NCI-H2107 treated with DMSO at 0.1 percent for 48 hours (cell line): Measurements from ENCODE around the gene DSN1.

Source experiments
- DNase-seq: peaks from one replicate; lab custom pipeline; 2025; ENCODE audit not compliant: unreplicated experiment; lab: John Stamatoyannopoulos, UW

Gene DSN1

DNA sequence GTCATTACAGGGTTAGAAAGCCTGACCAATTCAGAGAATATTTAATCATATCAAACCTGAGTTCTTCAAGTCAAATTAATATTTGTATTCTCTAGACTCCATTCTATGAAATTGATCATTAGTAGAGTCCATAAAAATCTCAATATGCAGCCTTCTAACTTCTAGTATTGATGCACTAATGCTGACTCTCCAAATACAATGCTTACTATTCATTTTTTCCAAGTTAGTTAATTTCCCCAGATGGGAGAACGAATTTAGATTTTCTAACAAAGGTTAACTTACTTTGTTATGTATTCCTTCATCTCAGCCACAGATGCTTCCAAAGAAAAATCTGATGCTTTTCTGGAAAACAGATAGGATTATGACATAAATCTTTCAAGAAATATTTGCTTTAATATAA, 15.3 kb downstream of the DSN1 start:
- no peak for DNase-seq

DNA sequence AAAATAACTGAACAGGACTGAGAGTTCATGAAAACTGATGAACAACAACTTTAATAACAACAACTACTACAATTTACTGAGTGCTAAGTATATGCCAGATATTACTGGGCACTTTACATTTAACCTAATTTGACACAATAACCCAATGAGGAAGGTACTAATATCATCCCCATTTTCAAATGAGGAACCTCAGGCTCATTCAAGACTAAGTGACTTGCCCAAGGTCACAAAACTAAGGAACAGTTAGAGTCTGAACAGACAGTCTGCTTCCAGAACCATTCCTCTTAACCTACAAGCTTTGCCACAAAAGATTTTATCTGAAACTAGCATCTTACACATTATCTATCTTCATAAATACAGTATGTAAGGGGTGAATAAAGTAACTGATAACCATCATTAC, 17.1 kb downstream of the DSN1 start:
- DNase-seq = no peak

DNA sequence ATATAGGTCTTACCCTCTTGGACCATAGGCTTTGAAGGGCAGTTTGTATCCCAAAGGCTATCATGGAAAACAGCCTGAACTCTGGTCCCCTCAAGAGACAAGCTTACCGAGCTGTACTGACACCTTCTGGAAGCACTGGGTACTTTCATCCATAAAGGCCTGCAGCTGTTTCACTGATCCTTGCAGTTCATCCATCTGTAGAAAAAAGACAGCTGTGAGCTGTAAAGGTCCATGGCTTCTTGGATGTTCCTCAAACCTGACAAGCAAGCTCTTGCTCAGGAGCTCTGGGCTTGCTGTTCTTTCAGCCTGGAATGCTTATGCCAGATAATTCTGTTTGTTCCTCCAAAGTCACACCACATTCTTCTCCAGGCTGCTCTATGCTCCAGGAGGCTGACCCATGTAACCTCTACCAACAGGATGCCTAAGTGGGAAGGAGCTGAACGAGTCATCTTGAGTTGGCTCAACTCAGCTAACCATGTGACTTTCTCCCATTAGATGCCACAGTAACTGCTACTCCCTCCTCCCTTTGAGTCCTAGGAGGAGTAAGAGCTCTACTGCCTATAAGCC, 18.8 kb downstream of the DSN1 start:
- DNase-seq = peak; percentile 39

DNA sequence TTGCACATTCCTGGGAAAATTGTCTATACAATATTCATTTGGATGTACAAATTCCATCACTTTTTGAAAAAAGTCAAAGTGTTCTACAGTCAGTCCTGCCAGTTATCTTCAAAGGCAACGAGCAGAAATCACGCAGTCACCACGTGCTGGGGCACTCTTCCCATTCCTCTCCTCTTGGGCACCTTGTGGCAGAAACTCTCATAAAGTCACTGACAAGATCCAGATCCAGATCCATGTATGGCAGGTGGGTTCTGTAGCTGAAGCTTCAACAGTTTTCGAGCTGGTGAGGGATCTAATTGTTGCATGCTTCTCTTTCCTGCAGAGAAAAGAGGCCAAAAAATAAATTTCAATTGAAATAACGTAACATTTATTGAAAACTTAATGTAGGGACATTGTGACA, 21.0 kb downstream of the DSN1 start:
- DNase-seq = no peak

DNA sequence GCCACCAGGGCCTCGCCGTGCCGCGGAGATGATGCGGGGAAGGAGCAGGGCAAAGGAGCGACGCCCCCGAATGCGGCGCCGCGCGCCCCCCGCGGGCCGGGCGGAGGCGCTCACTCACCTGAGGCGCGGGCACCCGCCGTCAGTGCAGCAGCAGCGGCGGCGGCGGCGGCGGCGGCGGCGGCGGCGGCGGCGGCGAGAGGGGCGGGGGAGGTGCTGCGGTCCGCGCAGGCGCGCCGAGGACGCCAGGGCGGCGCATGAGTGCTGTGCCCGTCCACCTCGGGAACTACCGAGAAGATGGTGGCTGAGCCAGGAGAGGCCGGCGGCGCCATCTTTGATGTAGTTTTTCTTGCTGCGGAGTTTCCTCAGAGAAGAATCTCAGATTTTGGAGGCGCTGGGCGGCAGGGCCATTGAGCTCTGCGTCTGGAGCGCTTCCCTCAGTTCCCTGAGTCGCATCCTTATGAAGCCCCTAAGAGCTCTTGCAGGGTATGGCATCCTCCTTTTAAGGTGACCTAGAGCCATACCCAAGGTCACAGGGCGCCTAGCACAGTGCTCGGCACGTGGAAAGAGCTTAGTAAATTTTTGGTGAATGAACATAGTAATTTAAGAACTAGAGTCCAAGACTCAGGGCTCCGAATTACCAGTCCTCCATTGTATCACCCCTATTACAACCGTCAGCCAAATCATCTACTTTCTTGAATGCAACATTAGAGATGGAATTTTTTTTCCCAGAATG, 27.5 kb downstream of the DSN1 start, which contains the start of gene NDRG3:
Gene NDRG3, minus strand, starts transcription at position 164 of the 733 bp plus-strand sequence. CDS start 24,355 bp downstream, outside the sequence.
- peak; percentile 69 for DNase-seq

DNA sequence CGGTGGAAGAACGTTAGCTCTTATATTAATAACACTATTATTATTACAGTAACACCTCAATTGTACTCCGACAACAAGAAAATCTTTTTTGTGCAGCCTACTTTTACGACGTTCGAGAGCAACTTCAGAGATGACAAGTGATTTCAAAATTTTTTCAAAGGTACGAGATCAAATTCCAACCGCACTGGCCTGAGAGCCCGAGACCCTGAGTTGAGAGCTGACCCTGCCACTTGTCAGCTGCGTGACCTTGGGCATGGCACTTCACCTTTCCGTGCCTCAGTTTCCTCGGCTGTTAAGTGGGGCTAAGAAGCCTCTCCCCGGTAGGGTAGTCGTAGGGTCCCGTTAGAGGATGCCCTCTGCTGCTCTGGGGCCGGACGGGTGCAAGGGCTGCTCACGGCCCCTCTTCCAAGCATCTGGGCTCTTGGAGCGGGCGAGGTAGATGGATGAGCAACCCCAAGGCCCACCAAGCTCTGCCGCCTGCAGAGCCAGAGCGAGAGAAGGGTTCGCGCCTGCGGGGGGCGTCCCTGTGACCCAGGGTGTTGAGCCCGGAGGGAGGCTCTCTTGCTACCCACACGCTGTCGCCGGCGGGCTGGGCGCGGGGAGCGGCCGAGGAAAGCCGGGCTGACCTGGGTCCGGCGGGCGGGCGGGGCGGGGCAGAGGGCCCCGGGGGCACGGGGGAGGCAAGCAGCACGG, 28.2 kb downstream of the DSN1 start:
- no peak for DNase-seq

DNA sequence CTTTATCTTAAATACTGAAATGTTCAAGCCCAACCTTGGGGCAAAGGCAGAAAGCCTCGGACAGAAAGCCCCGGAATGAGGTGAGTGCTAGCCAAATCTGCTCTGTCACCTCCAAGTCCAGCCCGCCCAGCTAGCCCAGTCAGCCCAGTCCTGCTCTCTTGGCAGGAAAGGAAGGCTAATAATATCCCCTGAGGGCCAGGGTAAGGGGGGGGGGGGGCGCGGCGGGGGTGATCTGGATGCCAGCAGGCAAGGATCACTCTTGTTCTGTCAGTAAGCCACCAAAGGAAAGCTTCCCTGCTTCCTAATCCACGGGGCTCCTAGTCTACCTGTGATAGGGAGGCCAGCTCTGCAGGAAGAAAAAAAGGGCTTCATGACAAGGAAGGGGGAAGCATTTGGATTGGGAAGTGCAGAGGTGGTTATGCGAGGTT, 28.8 kb downstream of the DSN1 start:
- no peak for DNase-seq

DNA sequence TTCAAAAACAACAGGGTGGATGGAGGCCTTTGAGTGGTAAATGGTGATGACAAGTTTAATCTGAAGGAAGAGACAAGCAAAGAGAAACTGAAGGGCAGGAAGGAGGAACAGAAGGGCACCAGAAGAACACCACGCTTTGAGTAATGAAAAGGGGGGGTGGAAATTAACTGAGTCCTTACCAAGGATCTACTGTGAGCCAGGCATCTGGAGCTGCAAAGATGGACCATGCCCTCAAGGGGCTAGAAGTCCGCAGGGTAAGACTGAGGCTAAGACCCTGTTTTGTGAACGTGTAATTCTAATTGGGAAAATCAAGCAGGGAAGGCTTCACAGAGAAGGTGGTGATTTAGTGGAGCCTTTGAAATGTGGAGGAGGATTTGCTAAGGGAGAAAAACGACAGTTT, 29.3 kb downstream of the DSN1 start:
- DNase-seq = no peak

DNA sequence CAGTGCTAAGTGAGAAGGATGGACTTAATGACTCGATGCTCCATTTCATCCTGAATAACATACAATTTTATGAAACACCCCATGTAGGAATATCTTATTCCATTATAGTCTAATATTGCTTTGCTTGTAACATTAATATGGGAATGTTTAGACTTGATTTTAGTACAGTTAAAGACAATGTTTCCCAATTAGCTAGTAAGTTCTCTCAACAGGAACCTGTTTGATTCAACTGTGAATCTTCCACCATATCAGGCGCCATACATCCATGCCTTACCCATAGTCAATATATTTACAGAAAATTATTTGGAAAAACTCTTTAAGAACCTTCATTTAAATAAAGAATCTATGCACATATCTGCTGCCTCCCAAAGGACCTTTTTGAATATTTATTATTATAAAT, 31.0 kb downstream of the DSN1 start:
- no peak for DNase-seq

DNA sequence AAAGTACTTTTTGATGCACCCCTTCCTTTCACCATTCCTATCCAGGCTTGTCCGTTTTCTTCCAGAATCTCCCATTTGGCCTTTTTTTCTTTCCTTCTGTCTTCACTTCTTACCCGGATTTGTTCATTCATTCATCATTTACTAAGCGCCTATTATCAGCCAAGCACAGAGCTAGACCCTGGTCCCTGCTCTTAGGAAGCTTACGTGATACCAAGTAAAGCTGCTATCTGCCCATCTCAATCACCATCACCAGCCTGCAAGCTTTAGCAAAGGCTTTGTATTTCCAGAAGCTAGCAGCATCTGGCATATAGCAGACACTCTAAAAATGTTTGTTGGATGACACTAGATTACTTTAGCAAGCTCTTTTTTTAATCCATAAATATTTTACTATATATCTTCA, 32.5 kb downstream of the DSN1 start:
- no peak for DNase-seq

DNA sequence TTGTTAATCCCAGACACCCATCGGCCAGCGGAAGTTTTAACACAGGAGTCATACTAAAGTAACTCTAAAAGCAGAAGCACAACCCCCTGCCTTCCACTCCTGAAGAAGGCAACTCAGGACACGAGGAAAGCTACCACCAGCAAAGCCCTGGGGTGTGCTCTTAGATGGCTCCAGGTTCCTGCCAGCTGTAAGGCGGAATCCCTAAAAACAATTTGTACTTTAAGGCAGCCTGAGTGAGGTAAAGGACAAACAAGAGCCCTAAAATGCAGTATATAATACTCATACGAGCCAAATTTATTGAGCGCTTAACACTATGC, 36.4 kb downstream of the DSN1 start:
- no peak for DNase-seq

DNA sequence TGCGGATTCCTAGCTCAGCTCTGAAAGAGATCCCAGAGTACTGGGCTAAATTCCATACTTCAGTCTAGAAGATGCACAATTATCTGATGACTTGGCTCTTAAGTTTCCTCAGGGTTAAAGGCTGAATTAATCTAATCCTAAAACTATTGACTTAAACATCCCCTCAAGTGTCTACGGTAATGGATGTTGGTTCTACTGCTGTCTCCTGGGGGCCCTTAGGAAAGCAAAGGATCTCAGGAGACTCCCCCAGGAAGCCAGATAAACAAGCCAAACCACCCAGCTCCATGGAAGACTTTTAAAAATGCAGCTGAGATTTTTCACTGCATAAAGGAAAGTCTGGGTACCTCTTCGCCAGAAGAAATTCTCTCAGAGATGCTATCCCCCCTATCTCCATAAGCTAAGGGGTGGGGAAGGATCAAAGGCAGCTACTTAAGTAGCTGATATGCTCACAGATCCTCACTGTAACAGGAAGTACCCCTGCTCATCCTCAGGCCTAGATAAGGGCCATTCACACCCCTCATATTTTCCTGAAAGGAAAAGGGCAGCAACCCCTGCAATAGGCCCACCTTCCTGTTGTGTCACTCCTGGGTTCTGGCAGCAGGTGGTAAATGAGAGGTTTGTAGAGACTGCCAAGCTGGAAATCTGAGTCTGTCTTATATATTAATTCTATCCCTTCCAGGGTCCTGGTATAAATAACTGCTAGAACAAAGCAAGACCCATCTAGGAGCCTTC, 36.9 kb downstream of the DSN1 start:
- no peak for DNase-seq

DNA sequence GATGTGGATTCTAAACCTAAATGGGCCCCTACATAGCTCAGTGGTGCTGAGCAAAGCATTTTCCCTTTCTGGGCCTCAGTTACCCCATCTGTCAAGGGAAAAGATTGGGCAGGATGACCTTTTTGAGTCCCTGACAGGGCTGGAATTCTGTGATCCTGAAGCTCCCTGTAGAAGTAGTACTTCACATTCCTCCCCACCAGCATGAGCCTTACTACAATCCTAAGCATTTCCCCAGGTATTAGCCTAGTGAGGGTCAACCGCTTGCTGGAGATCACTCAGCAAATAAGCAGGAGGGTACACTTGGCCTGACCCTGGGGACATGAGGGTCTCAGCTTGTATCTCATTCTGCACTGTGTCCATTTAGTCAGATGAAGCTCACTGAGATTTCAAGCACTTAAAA, 41.1 kb downstream of the DSN1 start:
- no peak for DNase-seq

DNA sequence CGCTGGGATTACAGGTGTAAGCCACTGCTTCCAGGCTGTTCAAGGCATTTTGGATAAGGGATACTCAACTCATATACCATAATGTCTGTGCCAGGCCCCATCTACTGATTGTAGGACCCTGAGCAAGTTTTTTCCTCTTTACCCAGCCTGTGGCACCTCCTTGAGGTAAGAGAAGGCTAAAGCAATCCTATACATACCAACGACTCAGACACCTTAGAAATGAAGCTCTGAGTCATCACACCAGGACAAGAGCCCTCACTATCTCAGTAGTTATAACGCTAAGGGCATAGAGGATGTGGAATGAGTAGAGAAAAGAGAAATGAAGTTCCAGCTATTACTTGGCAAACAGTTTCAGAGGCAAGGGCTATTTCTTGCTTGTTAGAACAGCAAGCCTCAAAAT, 44.6 kb downstream of the DSN1 start:
- DNase-seq = no peak

DNA sequence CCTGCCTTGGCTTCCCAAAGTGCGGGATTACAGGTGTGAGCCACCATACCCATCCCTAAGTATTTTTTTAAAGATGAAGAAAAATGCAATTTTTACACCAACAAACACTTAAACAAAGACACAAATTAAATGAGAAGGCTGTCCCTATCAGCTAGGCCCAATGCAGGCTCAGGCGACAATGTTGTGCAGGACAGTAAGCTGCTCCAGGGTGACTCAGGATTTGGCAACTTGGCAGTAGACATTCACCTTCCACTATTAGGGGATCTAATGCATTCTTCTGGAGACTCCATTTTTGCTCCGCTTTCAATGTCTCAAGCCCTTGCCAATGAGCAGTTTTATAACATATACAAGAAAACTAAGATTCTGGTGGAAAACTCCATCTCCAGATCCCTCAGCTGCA, 47.4 kb downstream of the DSN1 start:
- DNase-seq = no peak

DNA sequence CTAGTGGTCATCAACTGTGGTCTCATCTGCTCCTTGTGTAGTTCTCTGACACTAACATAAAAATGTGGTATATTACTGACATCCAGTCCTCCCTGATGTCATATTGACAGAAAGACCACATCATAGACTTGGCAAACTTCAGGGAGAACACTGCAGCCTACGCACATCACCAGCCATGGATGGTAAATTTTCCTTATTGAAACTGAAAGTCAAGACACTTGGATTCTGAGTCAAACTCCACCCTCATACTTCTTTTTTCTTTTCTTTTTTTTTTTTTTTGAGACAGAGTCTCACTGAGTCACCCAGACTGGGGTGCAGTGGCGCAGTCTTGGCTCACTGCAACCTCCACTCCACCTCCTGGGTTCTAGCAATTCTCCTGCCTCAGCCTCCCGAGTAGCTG, 53.1 kb downstream of the DSN1 start:
- no peak for DNase-seq

DNA sequence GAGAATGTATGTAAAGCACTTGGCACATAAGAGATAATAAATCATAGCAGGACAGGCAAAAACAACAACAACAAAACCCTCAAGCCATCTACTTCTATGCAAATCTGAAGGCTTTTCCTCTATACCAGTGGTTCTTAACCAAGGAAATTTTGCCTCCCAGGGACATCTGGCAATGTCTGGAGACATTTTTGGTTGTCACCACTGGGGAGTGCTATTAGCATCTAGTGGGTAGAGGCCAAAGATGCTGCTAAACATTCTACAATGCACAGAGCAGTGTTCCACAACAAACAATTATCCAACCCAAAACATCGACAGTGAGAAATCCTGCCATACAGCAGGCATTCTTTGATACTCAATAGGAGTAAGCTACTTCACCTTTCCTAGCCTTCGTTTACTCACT, 55.9 kb downstream of the DSN1 start:
- no peak for DNase-seq

DNA sequence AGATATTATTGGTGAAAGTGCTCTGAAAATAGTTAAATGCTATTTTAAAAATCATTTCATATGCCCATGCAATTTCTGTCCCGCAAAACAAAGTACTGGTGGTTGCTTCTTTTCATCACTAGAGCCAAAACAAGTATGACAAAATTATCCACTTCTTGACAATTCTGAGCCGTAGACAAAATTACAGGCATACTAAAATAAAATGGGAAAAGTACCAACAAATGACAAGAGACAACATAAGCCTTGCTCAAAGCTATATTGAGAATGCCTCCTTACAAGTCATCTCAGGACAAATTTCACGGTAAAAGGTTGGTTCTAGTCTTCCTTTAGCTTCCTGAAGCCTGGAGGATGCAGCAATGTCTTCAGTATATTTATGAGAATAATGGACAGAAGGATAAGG, 56.5 kb downstream of the DSN1 start:
- no peak for DNase-seq

DNA sequence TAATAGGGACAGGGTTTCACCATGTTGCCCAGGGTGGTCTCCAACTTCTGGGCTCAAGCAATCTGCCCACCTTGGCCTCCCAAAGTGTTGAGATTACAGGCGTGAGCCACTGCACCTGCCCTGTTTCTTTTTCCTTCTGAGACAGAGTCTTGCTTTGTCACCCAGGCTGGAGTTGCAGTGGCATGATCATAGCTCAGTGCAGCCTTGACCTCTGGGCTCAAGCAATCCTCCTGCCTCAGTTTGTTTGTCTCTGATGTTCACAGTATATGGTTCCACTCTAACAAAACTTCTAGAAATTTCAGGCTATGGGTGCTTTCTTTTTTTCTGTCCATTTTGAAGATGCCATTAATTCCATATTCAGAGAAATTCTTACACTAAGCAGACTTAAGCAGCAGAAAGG, 60.8 kb downstream of the DSN1 start:
- DNase-seq = no peak

DNA sequence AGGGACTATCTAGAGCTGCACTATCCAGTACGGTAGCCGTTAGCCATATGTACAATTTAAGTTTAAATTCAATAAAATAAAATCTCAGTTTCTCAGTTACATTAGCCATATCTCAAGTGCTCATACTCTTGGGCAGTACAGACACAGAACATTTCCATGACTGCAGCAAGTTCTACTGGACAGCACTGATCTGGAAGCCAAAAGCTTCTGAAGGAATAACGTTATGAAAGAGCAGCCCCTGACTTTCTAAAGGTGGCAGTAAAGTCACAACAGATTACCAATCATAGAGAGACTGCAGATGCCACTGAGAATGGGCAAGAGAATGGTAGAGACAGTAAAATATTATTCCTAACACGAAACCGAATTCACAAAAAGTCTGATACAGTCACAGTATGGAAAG, 64.4 kb downstream of the DSN1 start:
- no peak for DNase-seq

DNA sequence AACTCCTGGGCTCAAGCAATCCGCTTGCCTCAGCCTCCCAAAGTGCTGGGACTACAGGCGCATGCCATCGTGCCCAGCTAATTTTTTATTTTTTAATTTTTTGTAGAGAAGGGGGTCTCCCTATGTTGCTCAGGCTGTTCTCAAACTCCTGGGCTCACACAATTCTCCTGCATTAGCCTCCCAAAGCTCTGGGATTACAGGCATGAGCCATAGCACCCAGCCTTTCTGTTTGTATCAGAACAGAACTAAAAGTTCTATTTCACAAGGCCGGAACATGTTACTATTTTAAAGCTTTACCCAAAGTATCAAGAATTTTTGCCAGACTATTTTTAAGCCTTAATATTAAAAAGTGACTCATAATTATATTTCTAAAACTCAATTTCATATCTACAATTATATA, 70.0 kb downstream of the DSN1 start:
- DNase-seq = no peak
